Stimulated activated CD4-positive, alpha-beta T cell treated with anti-CD3 and anti-CD28 coated beads, TNF-alpha, amount 100 ng/mL, for 24 hours (primary cell): ENCODE results near the gene LIMCH1.
"Not testable (repeated sequence)": the region's sequence is repeated elsewhere in the genome, so short reads cannot be mapped to it uniquely, and the experiment has no call there.

Experiments used
- DNase-seq, 3 experiments: peaks; one replicate each; pipeline ENCODE4 v3.0.0-alpha.2; 2020; ENCODE audit warnings: low read depth in 3 of 3

Gene LIMCH1

DNA sequence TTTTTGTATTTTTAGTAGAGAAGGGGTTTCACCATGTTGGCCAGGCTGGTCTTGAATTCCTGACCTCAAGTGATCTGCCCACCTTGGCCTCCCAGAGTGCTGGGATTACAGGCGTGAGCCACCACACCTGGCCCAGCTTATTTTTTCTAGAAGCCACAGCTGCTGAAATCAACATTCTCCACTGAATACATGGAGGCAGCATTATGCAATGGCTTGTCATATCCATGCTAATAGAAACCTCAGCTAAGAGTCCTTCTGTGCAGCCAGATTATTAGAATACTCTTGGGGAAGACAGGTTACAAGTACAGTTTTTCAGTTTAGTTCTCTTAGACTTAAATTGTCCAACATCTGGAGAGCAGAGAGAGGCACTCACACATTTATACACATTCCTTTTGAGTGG lies 104.8 kb downstream of the LIMCH1 start:
- not testable (repeated sequence) for DNase-seq

DNA sequence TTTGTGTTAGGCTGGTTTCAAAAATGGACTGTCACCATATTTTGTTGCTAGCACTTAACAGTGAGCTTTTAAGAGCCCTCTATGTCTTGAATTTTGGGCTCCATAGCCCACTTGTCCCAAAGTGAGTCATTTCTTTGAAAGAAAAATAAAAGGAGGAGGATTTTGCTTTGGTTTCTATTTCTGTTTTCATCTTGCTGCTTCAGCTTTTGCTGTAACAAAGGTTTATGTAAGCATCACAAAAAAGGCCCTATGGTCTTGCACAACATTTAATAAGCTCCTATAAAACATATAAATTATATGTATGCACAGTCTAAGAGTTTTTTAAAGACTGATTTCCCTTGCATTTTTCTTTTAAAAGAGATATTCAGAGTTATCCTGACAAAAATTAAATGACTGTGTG lies 105.4 kb downstream of the LIMCH1 start:
- no peak for DNase-seq

DNA sequence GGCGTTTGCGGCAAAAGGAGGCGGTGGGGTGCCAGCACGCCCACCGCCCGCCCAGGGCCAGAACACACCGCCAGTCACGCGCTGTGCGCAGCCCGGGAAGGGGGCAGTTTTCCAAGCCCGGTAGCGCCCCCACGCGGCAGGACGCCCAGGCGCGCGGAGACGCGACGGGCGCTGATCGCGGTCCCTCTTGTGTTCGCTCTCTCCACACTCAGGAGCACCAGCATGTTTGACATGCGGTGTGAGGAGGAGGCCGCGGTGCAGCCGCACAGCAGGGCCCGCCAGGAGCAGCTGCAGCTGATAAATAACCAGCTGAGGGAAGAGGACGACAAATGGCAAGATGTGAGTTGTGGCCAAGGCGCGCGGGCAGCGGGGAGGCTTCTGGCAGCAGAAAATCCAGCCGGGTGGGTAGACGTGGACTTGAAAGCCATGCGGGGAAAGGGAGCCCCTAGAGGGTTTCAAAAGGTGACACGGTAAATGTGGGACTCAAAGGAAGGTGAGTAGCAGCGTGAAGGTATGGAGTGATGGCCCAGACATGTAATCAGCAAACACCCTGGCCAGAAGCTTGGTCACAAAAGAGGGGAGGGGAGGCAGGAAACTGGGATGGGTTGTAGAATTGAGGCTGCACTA lies 106.4 kb downstream of the LIMCH1 start:
- DNase-seq, result peak in 1 of 3 experiments; percentile 9

DNA sequence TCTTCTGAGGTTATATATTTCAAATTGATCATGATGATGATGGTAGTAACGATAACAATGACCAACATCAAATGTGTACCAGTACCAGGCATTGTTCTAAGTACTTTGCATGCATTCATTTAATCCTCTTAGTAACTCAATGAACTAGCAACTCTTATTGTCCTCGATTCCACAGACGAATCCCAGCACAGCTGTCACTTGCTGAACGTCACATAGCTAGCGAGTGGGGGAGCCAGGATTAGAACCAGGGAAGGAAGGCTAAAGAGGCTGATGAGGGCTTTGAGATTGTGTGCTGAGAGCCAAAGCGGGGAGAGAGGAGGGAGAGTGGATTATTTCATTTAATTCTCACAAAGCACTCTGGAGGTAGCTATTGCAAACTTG lies 106.9 kb downstream of the LIMCH1 start:
- DNase-seq, result no peak

DNA sequence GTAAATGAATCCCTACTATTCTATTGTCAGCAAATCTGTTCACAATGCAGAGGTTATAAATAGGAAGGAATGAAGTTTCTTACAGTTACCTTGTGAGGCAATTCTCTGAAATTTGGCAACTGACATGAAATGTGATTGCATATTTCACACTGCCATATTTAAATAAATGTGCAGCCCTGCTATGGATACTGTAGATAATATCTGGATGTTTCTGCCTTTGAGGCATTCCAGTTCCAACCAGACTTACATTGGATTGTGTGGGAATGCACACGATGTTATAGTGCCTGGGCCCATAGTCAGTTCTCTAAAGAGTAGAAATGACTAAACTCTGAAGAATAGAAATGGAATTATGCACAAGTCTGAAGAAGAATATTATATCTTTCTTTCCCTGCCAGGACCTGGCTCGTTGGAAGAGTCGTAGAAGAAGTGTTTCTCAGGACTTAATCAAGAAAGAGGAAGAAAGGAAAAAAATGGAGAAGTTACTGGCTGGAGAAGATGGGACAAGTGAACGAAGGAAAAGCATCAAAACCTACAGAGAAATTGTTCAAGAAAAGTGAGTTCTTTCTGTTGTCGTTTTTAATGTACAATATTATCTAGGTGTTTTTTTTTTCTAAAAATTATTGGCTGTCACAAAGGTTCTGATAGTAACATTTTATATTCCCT lies 107.9 kb downstream of the LIMCH1 start:
- no peak for DNase-seq

DNA sequence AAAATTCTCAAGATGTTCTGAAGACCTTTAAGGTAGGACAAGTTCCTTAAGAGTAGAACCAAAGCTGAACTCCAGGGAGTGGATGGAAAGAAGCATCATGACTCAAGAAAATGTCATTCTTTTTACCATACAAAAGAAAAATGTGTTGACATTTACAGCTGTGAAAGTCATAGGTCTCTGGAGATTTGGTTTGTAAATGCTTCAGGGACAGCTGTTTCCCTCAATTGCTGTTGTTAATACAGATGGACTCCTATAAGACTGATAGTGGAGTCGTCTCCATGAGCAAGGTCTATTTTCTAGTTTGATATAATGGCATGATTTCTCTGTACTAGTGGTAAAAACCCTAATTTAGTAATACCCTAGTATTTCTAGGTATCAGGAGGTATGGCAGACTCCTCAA lies 108.9 kb downstream of the LIMCH1 start:
- no peak for DNase-seq

DNA sequence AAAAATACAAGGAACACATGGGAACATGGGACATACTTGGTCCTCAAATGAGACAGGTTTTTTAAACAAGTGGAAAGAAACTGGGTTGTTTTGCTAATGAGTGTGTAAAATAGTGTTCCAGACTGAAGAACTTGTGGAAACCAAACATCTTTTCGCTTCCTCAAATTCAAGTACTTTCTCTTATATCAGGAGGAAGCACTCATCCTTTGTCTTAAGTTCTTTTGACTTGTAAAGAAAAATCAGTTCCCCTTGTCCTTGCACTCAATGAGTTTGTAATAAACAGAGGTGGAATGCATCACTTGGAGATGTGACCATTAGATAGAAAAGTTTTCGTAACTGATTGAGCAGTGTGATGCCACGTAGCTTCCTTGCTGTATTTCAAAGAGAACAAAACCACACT lies 109.4 kb downstream of the LIMCH1 start:
- DNase-seq, result no peak

DNA sequence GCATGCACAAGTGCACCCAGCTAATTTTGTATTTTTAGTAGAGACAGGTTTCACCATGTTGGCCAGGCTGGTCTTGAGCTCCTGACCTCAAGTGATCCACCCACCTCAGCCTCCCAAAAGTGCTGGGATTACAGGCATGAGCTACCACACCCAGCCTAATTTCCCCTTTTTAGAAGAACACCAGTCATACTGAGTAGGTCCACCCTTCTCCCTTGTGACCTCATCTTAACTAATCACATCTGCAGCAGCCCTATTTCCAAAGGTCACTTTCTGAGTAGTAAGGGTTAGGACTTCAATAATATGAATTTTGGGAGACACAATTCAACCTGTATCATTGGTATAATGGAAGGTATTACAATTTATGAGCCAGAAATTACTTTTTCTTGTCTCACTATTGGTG lies 113.2 kb downstream of the LIMCH1 start:
- not testable (repeated sequence) for DNase-seq

DNA sequence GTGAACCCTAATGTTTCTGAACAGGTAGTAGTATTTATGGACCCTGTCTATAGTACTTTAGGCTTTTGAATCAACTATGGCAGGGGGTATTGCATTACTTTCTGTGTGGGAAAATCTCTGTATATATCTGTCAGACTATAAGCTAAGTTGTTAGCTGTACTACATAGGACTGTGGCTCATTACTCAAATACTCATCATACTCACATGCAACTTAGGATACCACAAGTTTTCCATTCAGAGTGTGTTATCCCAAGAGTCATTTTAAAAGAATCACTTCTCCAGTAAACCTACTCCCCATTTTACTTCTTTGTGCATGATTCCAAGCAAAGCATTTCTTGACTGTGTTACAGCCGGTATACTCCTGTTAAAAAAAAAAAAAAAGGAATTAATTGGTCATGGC lies 115.0 kb downstream of the LIMCH1 start:
- no peak for DNase-seq

DNA sequence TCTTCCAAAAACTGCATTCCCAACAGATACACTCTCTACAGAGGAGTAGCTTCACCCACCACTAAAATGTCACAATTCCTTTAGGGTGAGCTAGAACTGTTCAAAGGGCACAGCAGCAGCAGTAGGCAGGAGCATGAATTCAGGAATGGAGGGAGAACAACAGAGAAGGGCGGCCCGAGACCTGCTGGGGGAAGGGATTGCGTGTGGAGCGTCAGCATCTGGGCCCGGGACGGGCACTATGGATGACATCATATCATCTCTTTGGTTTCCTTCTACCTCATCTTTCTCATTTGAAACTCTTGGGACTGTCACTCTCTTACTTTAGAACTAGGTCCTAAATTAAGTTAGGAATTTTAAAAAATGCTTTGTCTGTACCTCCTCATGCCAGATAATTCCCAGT lies 115.6 kb downstream of the LIMCH1 start:
- no peak for DNase-seq

DNA sequence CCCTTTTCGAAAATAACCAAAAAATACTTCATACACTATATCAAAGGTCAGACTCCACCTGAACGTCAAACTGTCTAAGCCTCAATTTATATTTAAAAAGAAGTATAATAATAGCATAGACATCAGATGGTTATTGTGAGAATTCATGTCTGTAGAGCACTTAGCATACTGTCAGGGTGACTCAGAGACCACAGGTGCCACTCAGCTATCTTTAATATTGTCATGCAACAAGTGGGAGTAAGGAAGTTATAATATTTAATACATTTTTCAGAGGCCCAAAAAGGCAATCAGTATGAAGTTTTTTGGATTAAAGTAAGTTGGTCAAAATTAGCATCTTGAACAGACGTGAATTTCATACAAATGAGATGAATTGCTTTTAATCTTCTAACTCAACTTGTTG lies 117.2 kb downstream of the LIMCH1 start:
- DNase-seq, result no peak

DNA sequence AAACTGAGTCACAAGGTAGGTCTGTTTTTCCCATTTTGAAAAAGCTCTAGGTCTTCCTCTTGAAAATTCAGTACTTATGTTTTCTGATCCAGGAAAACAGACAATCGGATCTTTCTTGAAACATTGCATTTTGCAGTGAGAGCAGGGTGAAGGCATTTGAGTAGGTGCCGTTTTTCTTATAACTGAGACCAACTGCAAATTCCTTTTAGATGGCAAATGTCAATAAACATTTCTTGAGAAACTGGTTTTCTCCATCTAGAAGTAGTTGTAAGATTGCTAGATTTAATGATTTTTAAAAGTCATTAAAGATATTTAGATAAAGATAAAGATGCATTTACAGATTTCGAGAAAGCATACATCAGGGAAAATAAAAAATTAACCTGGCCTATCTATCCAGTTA lies 118.1 kb downstream of the LIMCH1 start:
- no peak for DNase-seq

DNA sequence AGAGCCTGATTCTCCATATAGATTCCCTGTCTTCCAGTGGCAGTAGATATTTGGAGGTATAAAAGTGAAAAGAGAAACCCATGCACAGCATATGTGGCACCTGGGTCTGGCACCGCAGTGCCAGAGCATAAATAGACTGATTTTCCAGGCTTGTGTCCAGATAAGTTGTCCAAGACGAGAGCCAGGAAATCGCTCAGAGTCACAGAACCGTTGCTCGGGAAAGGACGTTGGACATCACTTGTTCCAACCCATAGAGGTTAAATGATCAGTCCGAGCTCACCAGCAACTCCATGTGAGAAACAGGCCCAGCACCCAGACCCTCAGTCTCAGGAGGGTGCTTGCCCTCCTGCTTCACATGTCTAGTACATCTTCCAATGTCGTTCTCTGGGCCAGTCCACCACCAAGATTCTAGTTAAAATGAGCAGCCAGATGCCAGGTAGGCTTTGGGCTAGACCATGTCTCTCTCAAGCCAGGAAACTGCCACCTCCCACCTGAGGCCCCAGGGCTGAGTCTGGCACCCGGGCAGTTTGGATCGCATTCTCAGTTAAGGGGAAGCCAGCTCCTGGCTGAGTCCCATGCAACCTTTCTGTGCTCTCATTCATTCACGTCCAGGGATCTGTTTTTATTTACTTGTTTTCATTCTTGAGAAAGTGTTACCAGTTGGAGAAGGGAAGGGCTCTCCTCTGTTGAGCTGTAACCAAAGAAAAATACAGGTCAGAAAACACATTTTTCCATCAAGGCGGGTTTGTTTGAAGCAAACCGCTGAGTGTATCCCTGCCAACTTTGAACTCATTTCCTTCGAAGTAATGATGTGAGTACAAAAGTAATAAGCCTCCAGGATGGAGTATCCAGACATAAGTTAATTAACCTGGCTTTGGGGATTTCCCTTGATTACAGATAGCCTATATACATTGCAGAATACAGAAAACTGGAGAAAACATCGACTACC lies 118.9 kb downstream of the LIMCH1 start:
- no peak for DNase-seq

DNA sequence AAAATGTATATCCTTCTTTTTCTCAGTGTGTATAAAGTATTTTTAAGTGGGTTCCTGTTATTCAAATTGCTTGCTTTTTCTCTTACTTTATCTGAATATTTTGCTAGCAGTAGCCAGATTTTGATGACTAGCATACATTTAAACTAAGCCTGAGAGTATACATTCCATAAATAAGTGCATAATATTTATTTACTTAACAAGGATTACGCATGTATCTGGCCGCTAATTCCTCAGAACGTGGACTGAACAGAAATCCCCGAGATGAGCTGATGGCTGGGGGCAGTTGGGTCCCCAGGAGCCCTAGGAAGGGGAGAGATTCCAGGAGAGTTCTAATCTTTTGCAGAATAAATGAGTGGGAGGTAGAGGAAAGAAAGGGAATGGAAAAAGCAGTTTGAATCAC lies 119.6 kb downstream of the LIMCH1 start:
- no peak for DNase-seq

DNA sequence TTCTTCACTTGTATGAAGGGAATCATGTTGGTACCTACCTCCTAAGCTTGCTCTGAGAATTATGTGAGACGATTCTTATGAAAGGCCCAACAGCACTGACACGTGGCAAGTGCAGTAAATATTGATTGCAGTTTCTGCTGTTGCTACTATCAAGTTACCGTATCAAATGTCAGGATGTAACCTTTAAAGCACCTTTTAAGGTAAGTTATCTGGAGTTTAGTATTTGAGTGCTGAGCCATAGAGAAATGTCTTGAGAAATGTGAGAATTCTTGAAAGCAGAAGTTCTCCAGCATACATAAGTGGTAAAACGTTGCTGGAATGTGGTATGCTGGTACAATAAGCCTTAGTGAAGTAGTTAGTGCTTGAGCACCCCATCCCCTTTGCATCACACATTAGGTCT lies 120.2 kb downstream of the LIMCH1 start:
- no peak for DNase-seq

DNA sequence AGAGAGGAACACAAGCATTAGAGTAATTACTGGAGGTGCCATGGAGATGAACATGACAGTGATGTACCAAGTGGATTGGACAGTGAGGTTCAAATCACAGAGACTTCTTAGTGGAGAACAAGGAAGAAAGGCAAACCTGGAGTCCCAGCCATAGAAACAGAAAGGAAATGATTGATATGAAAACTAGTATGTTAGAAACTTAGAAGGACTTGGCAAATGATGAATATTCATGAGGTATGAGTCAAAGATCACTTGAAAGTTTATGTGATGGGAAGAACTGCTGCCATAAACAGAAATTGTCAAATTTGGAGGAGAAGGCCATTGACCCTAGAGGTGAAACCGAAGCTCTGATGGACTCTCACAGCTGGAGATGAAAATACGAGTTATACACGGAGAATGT lies 122.4 kb downstream of the LIMCH1 start:
- DNase-seq, result no peak

DNA sequence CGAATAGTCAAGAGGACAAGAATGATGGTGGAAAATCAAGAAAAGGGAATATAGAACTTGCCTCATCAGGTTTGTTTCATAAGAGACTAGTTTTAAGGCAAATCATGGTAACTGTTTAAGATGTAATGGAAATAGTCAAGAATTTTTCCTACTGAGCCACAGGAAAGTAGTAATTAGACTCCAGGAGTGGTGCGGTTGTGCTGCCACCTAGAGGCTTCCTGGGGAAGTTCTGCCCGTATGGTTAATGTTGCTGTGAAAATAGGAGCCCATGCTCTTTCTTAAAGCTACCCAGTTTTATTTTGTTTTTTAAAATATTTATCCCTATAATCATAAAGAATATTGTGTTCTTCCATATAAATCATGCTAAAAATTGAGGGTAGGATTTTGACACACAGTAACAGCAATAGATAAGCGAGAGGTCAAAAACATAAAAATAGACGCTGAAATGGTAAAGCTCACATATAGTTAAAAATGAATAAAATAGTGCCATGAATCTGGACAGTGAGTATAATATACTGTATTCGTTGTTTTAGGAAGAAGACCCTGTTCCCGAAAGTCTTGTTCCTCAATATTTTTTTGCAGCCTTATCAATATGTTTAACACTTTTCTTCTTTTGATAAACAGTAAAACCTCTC lies 123.6 kb downstream of the LIMCH1 start:
- DNase-seq, result peak; percentile 6 to 41 (median 20)

DNA sequence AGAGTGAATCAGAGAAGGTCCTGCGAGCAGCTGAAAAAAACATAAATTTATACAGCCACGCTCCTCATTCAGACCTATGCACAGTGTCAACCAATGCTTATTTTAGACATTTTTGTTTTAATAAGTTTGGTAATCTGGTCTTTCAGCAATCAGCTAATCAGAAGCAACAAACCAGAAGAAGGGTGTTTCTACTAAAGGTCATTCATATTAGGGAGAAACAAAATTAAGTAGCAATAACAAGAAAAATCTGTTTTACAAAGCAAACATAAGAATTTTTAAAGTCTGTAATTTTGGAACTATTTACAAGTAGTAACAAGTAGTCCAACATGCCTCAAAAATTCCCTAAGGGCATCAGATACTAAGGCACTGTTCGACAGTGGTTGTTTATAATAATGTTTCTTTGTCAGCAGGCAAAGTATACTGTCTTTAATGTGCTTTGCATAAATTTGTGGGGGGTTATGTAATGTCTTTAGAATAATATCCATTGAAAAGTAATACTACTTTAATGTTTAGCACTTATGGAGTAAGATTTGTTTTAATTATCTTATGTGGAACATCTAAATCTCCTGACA lies 127.8 kb downstream of the LIMCH1 start:
- DNase-seq, result no peak

DNA sequence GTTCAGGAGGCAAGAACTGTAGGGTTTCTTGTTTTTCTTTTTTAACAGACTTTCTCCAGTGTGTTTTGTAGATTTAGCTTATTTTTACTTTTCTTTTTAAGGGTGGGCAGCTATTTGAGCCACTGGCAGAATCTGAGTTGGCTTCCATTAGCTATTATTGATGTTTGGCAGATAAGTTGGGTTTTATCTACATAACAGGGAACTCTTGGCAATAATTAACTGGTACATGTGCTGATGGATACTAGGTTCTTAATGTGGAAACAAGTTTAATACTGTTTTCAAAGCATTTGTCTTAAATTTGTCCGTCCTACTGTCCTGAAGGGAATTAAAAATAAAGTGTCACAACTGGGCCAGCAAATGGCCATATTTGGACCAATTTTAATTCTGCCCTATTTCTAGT lies 130.1 kb downstream of the LIMCH1 start:
- DNase-seq, result no peak

DNA sequence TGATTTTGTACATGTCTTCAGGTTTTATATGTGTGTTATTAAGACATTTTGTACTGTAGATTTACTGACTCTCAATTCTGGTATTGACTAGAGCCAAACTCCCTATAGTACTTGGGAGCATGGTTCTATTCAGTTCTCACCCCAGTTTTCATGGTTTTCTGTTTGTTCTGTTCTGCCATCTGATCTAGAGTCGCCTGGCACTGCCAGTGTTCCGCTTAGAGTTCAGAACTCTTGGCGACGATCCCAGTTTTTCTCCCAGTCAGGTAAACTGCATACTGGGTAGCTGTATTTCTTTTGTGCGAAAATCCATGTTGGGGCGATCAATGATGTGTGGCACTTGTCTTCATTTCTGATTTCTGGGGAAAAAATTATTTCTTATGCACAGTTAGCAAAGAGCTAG lies 132.6 kb downstream of the LIMCH1 start:
- no peak for DNase-seq

DNA sequence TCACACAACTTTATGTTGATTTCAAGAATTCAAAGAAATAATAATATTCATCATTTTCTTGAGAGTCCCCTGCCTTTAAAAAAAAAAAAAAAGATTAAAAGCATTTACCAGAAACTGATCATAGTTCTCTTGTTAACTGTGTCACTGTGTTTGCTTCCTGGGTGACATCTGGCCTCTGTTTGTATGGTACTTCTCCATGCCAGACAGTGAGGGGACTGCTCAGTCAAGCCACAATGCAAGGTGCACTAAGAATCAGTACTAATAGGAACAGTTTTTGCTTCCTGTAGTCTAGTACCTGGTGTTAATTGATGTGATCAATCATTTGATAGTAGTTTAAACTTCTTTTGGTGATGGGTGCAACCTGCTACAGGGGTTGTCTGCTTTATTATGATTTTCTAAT lies 133.0 kb downstream of the LIMCH1 start:
- DNase-seq, result no peak
